Loucy (cell line): ENCODE measurements around the gene CACTIN.

Experiments used
- H2AFZ ChIP-seq: fragments of 200-600 bp; sonication (generic); 2 replicates; pipeline ENCODE4 v1.6.0; 2016; ENCODE audit warnings: antibody characterized with exemption, mild to moderate bottlenecking, low read length, moderate library complexity
- H3F3A ChIP-seq: fragments of 200-600 bp; 2 replicates; pipeline ENCODE4 v1.6.0; 2016; ENCODE audit warnings: antibody characterized with exemption, low read depth, mild to moderate bottlenecking
- H3K27me3 ChIP-seq: fragments of 200-600 bp; sonication (generic); 2 replicates; pipeline ENCODE4 v1.6.1; 2014; ENCODE audit warnings: low read length, mild to moderate bottlenecking; ENCODE audit not compliant: insufficient read depth, poor library complexity, severe bottlenecking
- H3K36me3 ChIP-seq: fragments of 200-600 bp; sonication (generic); 2 replicates; pipeline ENCODE4 v1.6.1; 2016; ENCODE audit warnings: low read length; ENCODE audit not compliant: insufficient read depth
- H3K4me1 ChIP-seq: fragments of 200-600 bp; sonication (generic); 2 replicates; pipeline ENCODE4 v1.5.1; 2014; ENCODE audit warnings: low read length, mild to moderate bottlenecking; ENCODE audit not compliant: insufficient read depth, poor library complexity, severe bottlenecking
- H3K4me2 ChIP-seq: fragments of 200-600 bp; sonication (generic); 2 replicates; pipeline ENCODE4 v1.6.0; 2014; ENCODE audit warnings: antibody characterized with exemption, low read length, low read depth, mild to moderate bottlenecking; ENCODE audit not compliant: poor library complexity, severe bottlenecking
- H3K4me3 ChIP-seq: fragments of 200-600 bp; sonication (generic); 2 replicates; pipeline ENCODE4 v1.5.1; 2014; ENCODE audit warnings: low read length, mild to moderate bottlenecking, mixed read lengths; ENCODE audit not compliant: poor library complexity, severe bottlenecking
- H3K79me2 ChIP-seq: fragments of 200-600 bp; sonication (generic); 2 replicates; pipeline ENCODE4 v1.6.1; 2014; ENCODE audit warnings: low read length; ENCODE audit not compliant: insufficient read depth
- H3K9ac ChIP-seq: fragments of 200-600 bp; sonication (generic); 2 replicates; pipeline ENCODE4 v1.6.0; 2014; ENCODE audit warnings: mild to moderate bottlenecking, low read depth, low read length, moderate library complexity; ENCODE audit not compliant: poor library complexity, severe bottlenecking
- H3K9me2 ChIP-seq: fragments of 200-600 bp; sonication (generic); replicated peaks from 2 replicates; pipeline ENCODE4 v1.6.1; 2016; ENCODE audit warnings: low read depth, low read length, mixed read lengths
- H3K9me3 ChIP-seq: fragments of 200-600 bp; sonication (generic); 2 replicates; pipeline ENCODE4 v1.6.1; 2014; ENCODE audit warnings: mild to moderate bottlenecking, antibody characterized with exemption, low read length, low read depth; ENCODE audit not compliant: insufficient read depth
- H4K20me1 ChIP-seq: fragments of 200-600 bp; sonication (generic); 2 replicates; pipeline ENCODE4 v1.6.0; 2014; ENCODE audit warnings: antibody characterized with exemption, low read length, mild to moderate bottlenecking; ENCODE audit not compliant: insufficient read depth, poor library complexity, severe bottlenecking
- CTCF ChIP-seq: fragments of 200-600 bp; sonication (generic); conservative IDR thresholded peaks from 2 replicates; pipeline ENCODE4 v1.5.1; 2014; ENCODE audit warnings: mild to moderate bottlenecking, antibody characterized with exemption, low read length
- EZH2phosphoT487 ChIP-seq: fragments of 200-600 bp; IDR thresholded peaks from 2 replicates; pipeline ENCODE4 v1.6.1; 2018; ENCODE audit warnings: antibody characterized with exemption, mild to moderate bottlenecking, moderate library complexity, borderline replicate concordance

Gene CACTIN

GRCh38 chr19:3573162-3573857 lies 53.3 kb downstream of the CACTIN start:
- no peak for TF ChIP-seq EZH2phosphoT487
- TF ChIP-seq CTCF: no peak

GRCh38 chr19:3572855-3573161 lies 53.8 kb downstream of the CACTIN start, which contains the start of gene HMG20B:
Gene HMG20B, plus strand, starts transcription at chr19:3572944. Its CDS starts 366 bp downstream, at chr19:3573310.
- H4K20me1 ChIP-seq: peaks cover 22% of the 10 kb centered on the region
- H3K9me2 ChIP-seq: no peaks in the 10 kb centered on the region
- peak within 1 kb of the TSS; percentile 64 for H2AFZ ChIP-seq
- no peaks in the 10 kb centered on the region for H3K9me3 ChIP-seq
- H3K36me3 ChIP-seq: peaks cover 7% of the 10 kb centered on the region; the same call in 1 of the 2 replicates
- peak within 1 kb of the TSS; percentile 85 for H3K4me2 ChIP-seq
- H3K27me3 ChIP-seq: no peaks in the 10 kb centered on the region
- no peaks in the 10 kb centered on the region for H3F3A ChIP-seq
- TF ChIP-seq CTCF: no peak
- TF ChIP-seq EZH2phosphoT487: no peak
- H3K79me2 ChIP-seq: peaks cover 9% of the 10 kb centered on the region
- peaks cover 8% of the 10 kb centered on the region for H3K4me1 ChIP-seq
- peak within 1 kb of the TSS; percentile 87 for H3K9ac ChIP-seq
- H3K4me3 ChIP-seq: peak within 1 kb of the TSS; percentile 99

More at GRCh38 chr19:3573162-3573857, 53.3 kb downstream of the CACTIN start:
- H3F3A ChIP-seq: no peaks in the 10 kb centered on the region
- H3K9ac ChIP-seq: peak overlapping the region; percentile 87
- H3K4me3 ChIP-seq: peak overlapping the region; percentile 99
- H3K27me3 ChIP-seq: no peaks in the 10 kb centered on the region
- H3K4me1 ChIP-seq: peaks cover 8% of the 10 kb centered on the region
- H4K20me1 ChIP-seq: peaks cover 22% of the 10 kb centered on the region
- H3K9me3 ChIP-seq: no peaks in the 10 kb centered on the region
- 0 out of 2 replicates have a peak overlapping the region, but pooled peaks have one; percentile 32 for H2AFZ ChIP-seq
- H3K4me2 ChIP-seq: peak overlapping the region; percentile 85
- H3K79me2 ChIP-seq: peaks cover 9% of the 10 kb centered on the region
- H3K36me3 ChIP-seq: peaks cover 7% of the 10 kb centered on the region; the same call in 1 of the 2 replicates
- H3K9me2 ChIP-seq: no peaks in the 10 kb centered on the region

- peaks cover 7% of the 10 kb centered on the region; the same call in 1 of the 2 replicates for H3K36me3 ChIP-seq
- H2AFZ ChIP-seq: peak overlapping the region; percentile 64
- H3K9me2 ChIP-seq: no peaks in the 10 kb centered on the region
- H3F3A ChIP-seq: no peaks in the 10 kb centered on the region
- H3K79me2 ChIP-seq: peaks cover 9% of the 10 kb centered on the region
- no peak for TF ChIP-seq EZH2phosphoT487
- TF ChIP-seq CTCF: no peak
- H3K4me2 ChIP-seq: peak overlapping the region; percentile 82
- no peaks in the 10 kb centered on the region for H3K9me3 ChIP-seq
- H3K27me3 ChIP-seq: no peaks in the 10 kb centered on the region
- peaks cover 22% of the 10 kb centered on the region for H4K20me1 ChIP-seq
- H3K9ac ChIP-seq: peak overlapping the region; percentile 49
- H3K4me1 ChIP-seq: peaks cover 8% of the 10 kb centered on the region
- peak overlapping the region; percentile 69 for H3K4me3 ChIP-seq
Observed at GRCh38 chr19:3572132-3572854, 54.3 kb downstream of the CACTIN start.
